ENCODE results near the gene XCR1. TPM values are rescaled to one million over a fixed set of nuclear protein-coding genes. Genes with fewer than 3 reads are reported as not detected.
A peak's percentile ranks its signal among the peaks of the same experiment; 100 is the strongest.

Gene XCR1
- total and polyA plus RNA-seq, 2 of the 8 experiments (the other 6 are each of a cell fraction or from before 2014, with no cell fraction given): 0.53 TPM; not detected in 1

DNA sequence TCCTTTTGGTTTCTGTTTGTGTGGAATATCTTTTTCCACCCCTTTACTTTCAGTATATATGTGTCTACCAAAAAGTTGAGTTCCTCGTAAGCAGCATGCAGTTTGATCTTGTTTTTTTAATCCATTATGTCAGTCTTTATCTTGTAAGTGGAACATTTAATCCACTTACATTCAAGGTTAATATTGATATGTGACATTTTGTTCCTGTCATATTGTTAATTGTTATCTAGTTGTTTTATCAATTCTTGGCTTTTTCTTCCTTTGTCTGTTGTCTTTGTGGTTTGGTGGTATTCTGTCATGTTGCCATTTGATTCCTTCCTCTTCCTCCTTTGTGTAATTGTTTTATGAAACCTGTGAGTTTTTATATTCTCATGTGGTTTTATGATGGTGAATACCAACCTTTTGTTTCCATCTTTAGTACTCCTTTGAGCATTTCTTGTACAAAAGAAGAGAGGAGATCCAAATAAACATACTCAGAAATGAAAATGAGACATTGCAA lies 43.4 kb upstream of the XCR1 start:
- CTCF ChIA-PET (ENCODE audit: partially characterized antibody): interaction anchor here (7.1 kb wide), 1 partner anchor 8 kb away, joined by 92 read pairs; no protein-coding TSS in a partner anchor
- FAIRE-seq: no peak
- H4K91ac ChIP-seq (replicated peaks; ENCODE audit: insufficient read length, low read length): no peak overlapping the region
- TF ChIP-seq FOSL1 (IDR thresholded peaks at IDR 0.05; ENCODE audit: insufficient read depth, low read depth, low read length) (no peak), CTBP2 (IDR thresholded peaks at IDR 0.05; ENCODE audit: borderline replicate concordance, insufficient read depth, insufficient read length, low read length) (no peak), CBX5 (IDR thresholded peaks at IDR 0.05; ENCODE audit: low read depth, low read length) (no peak), SP4 (IDR thresholded peaks at IDR 0.05; ENCODE audit: low read length) (no peak), MAFK (IDR thresholded peaks at IDR 0.05; ENCODE audit: low read depth, low read length) (no peak), TAF7 (optimal IDR thresholded peaks at IDR 0.05; ENCODE audit: borderline replicate concordance, low read depth, low read length) (no peak), NANOG (IDR thresholded peaks at IDR 0.05; ENCODE audit: insufficient read depth, low read depth, low read length, poor library complexity, severe bottlenecking) (no peak), HDAC6 (IDR thresholded peaks at IDR 0.05; ENCODE audit: low read depth, low read length) (no peak), YY1 (IDR thresholded peaks at IDR 0.05; ENCODE audit: low read depth, low read length) (no peak)
- TF ChIP-seq, protein P1, sequence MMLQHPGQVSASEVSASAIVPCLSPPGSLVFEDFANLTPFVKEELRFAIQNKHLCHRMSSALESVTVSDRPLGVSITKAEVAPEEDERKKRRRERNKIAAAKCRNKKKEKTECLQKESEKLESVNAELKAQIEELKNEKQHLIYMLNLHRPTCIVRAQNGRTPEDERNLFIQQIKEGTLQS (IDR thresholded peaks at IDR 0.05; ENCODE audit: insufficient read depth, low read depth, low read length): no peak

More for the DNA sequence above, 43.4 kb upstream of the XCR1 start:
- Histone ChIP-seq H3K36me3 (ENCODE audit: control insufficient read depth in 2 of 4, insufficient read depth in 4 of 4, low read length in 3 of 4) (no peaks in the 10 kb centered on the region), H3K79me1 (ENCODE audit: low read depth, low read length) (no peaks in the 10 kb centered on the region), H3K4ac (replicated peaks; ENCODE audit: insufficient read length, low read depth, low read length) (no peak overlapping the region), H3K4me3 (ENCODE audit: extremely low read depth in 1 of 4, insufficient read depth in 2 of 4, low read depth in 3 of 4, low read length in 4 of 4) (no peak overlapping the region), H3K79me2 (ENCODE audit: control insufficient read depth in 1 of 2, insufficient read depth in 2 of 2, low read length in 2 of 2) (no peaks in the 10 kb centered on the region), H4K8ac (ENCODE audit: extremely low read depth, insufficient read depth, low read length) (no peak overlapping the region), H2AK5ac (ENCODE audit: low read depth, low read length) (no peak overlapping the region), H3K18ac (ENCODE audit: extremely low read depth, low read length) (no peak overlapping the region), H2BK15ac (ENCODE audit: low read length) (no peak overlapping the region), H3K27me3 (replicated peaks in 1 of 4; ENCODE audit: control insufficient read depth in 3 of 4, extremely low read depth in 1 of 4, insufficient read depth in 3 of 4, low read length in 3 of 4) (no peaks in the 10 kb centered on the region), H3K9ac (replicated peaks in 1 of 4; ENCODE audit: extremely low read depth in 1 of 4, low read depth in 3 of 4, low read length in 3 of 4) (no peak overlapping the region), H3K14ac (ENCODE audit: insufficient read length) (no peak overlapping the region), H4K5ac (ENCODE audit: insufficient read length, low read depth, low read length) (no peak overlapping the region), H2BK20ac (ENCODE audit: low read length) (no peak overlapping the region), H3K4me1 (replicated peaks in 1 of 4; ENCODE audit: control insufficient read depth in 3 of 4, insufficient read depth in 4 of 4, low read length in 3 of 4) (peaks cover 2 to 5% (median 3%) of the 10 kb centered on the region in 4 experiments; a peak in 3 of 7 replicates), H3K23me2 (ENCODE audit: low read depth, low read length) (no peaks in the 10 kb centered on the region), H3K9me3 (ENCODE audit: insufficient read depth in 2 of 2, low read depth in 1 of 2, low read length in 1 of 2) (no peaks in the 10 kb centered on the region), H3K27ac (ENCODE audit: low read depth, low read length) (no peak overlapping the region), H3K56ac (replicated peaks; ENCODE audit: insufficient read length, low read depth, low read length) (no peak overlapping the region), H2BK120ac (replicated peaks; ENCODE audit: low read depth, low read length) (no peak overlapping the region), H4K20me1 (replicated peaks in 1 of 2; ENCODE audit: control insufficient read depth in 1 of 2, insufficient read depth in 2 of 2, low read length in 2 of 2) (no peaks in the 10 kb centered on the region), H2BK12ac (ENCODE audit: low read depth, low read length) (no peak overlapping the region), H3K4me2 (ENCODE audit: insufficient read depth in 1 of 2, low read depth in 2 of 2, low read length in 2 of 2) (no peak overlapping the region), H2BK5ac (ENCODE audit: low read depth, low read length) (no peak overlapping the region), H2AFZ (ENCODE audit: low read length) (peak overlapping the region; percentile 36; the same call in 1 of the 2 replicates), H3K23ac (ENCODE audit: insufficient read length) (no peak overlapping the region)
- DNase-seq (ENCODE audit: low read depth in 1 of 2, low spot score in 2 of 2): no peak
- POLR2A ChIA-PET (ENCODE audit: partially characterized antibody): no interaction called here
- 78% methylated on average over 1 of the region's 1 CpG; no CpG with 5 or more reads in 1 of the 2 experiments for WGBS, 2 experiments (ENCODE audit: extremely low coverage in 1 of 2, insufficient coverage in 1 of 2, insufficient read length in 1 of 2, insufficient replicate concordance in 2 of 2, low coverage in 1 of 2, low lambda C conversion rate in 2 of 2, missing lambda C conversion rate in 1 of 2)

Measured in H1 (cell line).